HG03196 (cell line): ENCODE results near the gene OR4A16.

Experiments used
- ATAC-seq: cut with Tn5 transposase; IDR thresholded peaks from one replicate; pipeline ENCODE4 v1.9.1; 2021; ENCODE audit not compliant: unreplicated experiment

Gene OR4A16, protein sequence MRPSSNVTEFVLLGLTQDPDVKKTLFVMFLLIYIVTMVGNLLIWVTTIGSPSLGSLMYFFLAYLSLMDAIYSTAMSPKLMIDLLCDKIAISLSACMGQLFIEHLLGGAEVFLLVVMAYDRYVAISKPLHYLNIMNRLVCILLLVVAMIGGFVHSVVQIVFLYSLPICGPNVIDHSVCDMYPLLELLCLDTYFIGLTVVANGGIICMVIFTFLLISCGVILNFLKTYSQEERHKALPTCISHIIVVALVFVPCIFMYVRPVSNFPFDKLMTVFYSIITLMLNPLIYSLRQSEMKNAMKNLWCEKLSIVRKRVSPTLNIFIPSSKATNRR

DNA sequence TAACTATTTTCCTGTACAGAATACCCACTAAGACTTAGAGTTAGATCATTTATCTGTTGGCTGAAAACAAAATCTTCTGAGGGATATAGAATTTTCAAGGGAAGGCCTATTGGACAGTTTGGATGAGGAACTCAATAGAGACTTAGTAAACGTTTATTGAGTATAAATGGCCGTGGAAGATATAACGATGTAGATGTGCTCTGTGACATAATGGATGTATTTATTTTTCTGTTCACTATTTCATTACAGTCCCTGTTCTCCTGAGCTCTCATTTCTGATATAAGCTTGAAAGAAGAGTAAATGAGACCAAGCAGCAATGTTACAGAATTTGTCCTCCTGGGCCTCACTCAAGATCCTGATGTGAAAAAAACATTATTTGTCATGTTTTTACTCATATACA lies at the start of gene OR4A16:
Gene OR4A16, plus strand, starts transcription at position 301 of the 400 bp plus-strand sequence. Its CDS starts 0 bp downstream, at position 301.
- ATAC-seq = no peak

DNA sequence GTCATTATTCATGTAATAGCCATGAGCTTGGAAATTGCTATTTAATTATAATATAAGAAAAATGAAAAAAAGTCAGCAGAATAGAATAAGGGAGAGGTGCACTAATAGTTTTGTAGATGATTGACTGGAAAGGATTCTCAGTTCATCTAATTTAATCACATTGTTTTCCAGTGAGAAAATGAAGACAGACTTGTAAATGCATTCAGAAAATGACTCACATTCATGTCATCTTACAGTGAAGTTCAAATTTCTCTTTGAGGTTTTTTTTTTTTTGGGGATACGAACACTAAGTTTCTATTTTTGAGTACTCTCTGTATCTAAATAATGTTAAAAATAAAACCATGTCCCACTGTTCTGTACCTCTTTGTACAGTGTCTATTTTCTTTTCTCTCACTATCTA lies 18.5 kb upstream of the OR4A16 start:
- no peak for ATAC-seq

DNA sequence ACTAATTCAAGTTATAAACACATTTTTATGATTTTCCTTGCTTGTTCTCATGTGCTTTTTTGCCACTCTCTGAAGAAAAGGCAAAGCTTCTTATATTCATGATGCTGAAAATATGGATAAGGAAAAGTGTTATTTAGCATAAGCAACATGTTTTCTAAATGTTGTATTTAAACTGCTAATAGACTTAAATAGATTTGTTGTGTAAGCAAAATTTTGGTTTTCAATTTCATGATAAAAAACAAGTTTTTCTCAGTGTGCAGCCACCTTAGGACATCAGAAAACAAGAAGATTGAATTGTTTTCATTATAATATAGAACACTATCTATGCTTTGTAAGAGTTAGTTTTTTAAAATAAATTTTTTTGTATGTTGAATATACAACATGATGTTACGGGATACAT lies 2.3 kb downstream of the OR4A16 start:
- ATAC-seq = no peak

DNA sequence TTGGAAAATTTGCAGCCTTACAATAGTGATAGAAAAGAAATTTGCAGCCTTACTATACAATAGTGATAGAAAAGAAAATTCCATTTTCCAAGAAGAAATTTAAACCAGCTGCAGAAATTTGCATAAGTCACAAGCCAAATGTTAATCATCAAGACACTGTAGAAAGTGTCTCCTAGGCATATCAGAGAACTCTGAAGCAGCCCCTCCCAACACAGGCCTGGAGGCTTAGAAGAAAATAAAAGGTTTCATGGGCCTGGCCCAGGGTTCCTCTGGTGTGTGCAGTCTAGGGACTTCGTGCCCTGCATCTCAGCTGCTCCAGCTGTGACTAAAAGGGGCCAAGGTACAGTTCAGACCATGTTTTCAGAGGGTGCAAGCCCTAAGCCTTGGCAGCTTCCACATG lies 6.0 kb downstream of the OR4A16 start:
- no peak for ATAC-seq

DNA sequence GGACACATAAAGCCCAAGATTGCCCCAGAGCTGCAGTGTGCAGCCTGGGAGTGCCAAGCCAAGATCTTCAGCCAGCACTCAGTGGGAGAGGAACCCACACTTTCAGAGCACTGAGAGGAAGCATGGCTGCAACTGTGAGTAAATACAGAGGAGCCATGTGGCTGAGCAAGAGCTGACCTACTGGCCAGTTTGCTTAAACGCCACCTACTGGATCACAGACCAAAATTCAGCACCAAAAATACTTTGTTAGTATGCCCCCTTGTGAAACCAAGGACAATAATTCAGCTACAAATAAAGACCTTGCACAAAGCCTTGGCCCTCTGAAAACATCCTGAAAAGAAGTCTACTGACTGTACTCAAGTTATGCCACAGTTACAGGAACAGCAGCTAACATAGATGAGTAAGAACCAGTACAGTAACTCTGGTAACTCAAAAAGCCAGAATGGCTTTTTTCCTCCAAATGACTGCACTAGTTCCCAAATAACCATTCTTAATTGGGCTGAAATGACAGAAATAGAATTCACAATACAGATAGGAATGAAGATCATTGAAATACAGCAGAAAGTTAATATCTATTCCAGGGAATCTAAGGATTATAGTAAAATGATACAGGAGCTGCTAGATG lies 14.7 kb downstream of the OR4A16 start:
- no peak for ATAC-seq

DNA sequence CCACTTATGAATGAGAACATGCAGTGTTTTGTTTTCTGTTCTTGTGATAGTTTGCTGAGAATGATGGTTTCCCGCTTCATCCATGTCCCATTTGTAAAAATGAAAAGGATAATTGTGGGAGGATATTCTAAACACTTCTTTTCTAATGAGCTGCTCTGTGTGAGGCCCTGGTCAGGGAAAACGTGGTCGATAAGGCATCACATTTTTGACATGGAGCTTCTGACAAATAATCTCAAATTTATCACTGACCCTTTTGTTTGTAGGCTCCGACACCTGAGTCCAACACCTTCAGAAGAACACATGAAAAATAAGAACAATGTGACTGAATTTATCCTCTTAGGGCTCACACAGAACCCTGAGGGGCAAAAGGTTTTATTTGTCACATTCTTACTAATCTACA lies 24.7 kb downstream of the OR4A16 start, which contains the start of gene OR4A15:
Gene OR4A15, plus strand, starts transcription at position 301 of the 400 bp plus-strand sequence. Its CDS starts 0 bp downstream, at position 301.
- ATAC-seq = no peak
